ENCODE measurements around the gene FAM228A.

The FAM228A gene

GRCh38 chr2:24231461-24231881, 56.6 kb downstream of the FAM228A start:
- DNase-seq: no peak

GRCh38 chr2:24233321-24233720, 58.5 kb downstream of the FAM228A start:
- no peak for DNase-seq

- no peak for DNase-seq
Measured at GRCh38 chr2:24237313-24237712, 62.5 kb downstream of the FAM228A start.

- DNase-seq: no peak
Measured at GRCh38 chr2:24238158-24238557, 63.3 kb downstream of the FAM228A start.

DNA sequence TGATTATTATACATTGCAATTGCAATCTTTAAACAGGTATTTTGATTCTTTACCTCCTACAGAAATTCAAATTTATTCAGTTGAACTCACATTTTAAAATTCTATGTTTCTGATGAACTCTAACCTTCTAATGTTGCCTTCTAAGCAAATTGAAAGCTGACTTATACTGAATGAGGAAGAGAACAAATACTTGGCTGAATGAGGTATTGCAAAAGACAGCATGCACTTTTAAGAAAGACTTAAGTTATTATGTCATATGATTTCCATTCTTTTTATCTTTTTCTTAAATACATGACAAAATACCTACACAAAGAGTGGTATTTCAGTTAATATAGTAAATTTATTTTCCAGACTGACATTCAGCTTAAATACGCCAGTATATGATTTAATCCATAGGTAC, 64.7 kb downstream of the FAM228A start:
- no peak for DNase-seq

All from CD4-positive, alpha-beta T cell treated with Interleukin-4 for 4 hours (primary cell).